Gastrocnemius medialis (tissue), 4 donors: Measurements from ENCODE around the gene RHBDL1. TPM values are rescaled to one million over a fixed set of nuclear protein-coding genes. Genes with fewer than 3 reads are reported as not detected.
A peak's percentile ranks its signal among the peaks of the same experiment; 100 is the strongest.

Experiments used
- ATAC-seq, 2 donors: fragments of 150-250 bp; one replicate each; pipeline ENCODE4 v1.9.1; 2016
- DNase-seq, 2 donors: peaks; one replicate each; pipeline ENCODE4 v3.0.0-alpha.2; 2019
- H3K27ac ChIP-seq, 4 donors: fragments of 200-600 bp; sonication (generic); 1 replicate in 1 of 4; 2 replicates in 3 of 4; pipeline ENCODE4 v1.5.1; 2016 to 2018; ENCODE audit warnings: mild to moderate bottlenecking in 2 of 4, moderate library complexity in 1 of 4
- H3K27me3 ChIP-seq, 3 donors: fragments of 200-600 bp; sonication (generic) in 2 of 3; 1 replicate in 1 of 3; 2 replicates in 2 of 3; pipeline versions ENCODE4 v1.5.1 to v1.6.0; 2016 to 2019; ENCODE audit warnings: mild to moderate bottlenecking in 1 of 3, moderate library complexity in 1 of 3
- H3K36me3 ChIP-seq, 2 donors: fragments of 200-600 bp; sonication (generic) in 1 of 2; one replicate each; pipeline ENCODE4 v1.5.1; 2017 to 2018
- H3K4me1 ChIP-seq, 2 donors: fragments of 200-600 bp; sonication (generic) in 1 of 2; one replicate each; pipeline ENCODE4 v1.5.1; 2016 to 2017; ENCODE audit warnings: mild to moderate bottlenecking in 2 of 2
- H3K4me3 ChIP-seq, 4 donors: fragments of 200-600 bp; sonication (generic) in 3 of 4; 1 replicate in 1 of 4; 2 replicates in 3 of 4; pipeline ENCODE4 v1.5.1; 2016 to 2019; ENCODE audit warnings: mild to moderate bottlenecking in 2 of 4
- H3K9me3 ChIP-seq, 3 donors: fragments of 200-600 bp; sonication (generic) in 2 of 3; 1 replicate in 1 of 3; 2 replicates in 2 of 3; pipeline ENCODE4 v1.5.1; 2016 to 2019
- POLR2A ChIP-seq, 2 donors: fragments of 450-650 bp; IDR thresholded peaks; one replicate each; pipeline ENCODE4 v1.6.1; 2017; ENCODE audit warnings: antibody characterized with exemption in 2 of 2, mild to moderate bottlenecking in 2 of 2, moderate library complexity in 2 of 2
- in situ Hi-C, 4 donors: fragments of 200-750 bp; cut with MboI; loops; one replicate each; pipeline versions ENCODE4 v1.15.0 to v1.8.0; 2017; ENCODE audit warnings: low sequenced_read_pairs in 4 of 4
- intact Hi-C: fragments of 100-400 bp; cut with DNase I; formaldehyde crosslinking; loops from one replicate; pipeline ENCODE4 v1.15.1; 2023; ENCODE audit warnings: low total_unique reads
- total RNA-seq, 4 donors: library from RNA; depleted of rRNA; stranded (reverse); fragments of >200 nt; gene quantifications; one replicate each; pipeline versions ENCODE4 v1.1.0 to v1.2.3, GENCODE V29; 2016
- TF ChIP-seq, protein P1 (sequence below), 5 experiments: fragments of 450-650 bp in 3 of 5; fragments of 200-600 bp in 2 of 5; sonication (generic) in 2 of 5; IDR thresholded peaks in 4 of 5; conservative IDR thresholded peaks in 1 of 5; 1 replicate in 4 of 5; 2 replicates in 1 of 5; pipeline ENCODE4 v1.5.1; 2016 to 2019; ENCODE audit warnings: antibody characterized with exemption in 5 of 5, mild to moderate bottlenecking in 3 of 5, moderate library complexity in 3 of 5

The RHBDL1 gene
- total RNA-seq, 4 donors from 2014 or later: 0.31 TPM; not detected in 3

DNA sequence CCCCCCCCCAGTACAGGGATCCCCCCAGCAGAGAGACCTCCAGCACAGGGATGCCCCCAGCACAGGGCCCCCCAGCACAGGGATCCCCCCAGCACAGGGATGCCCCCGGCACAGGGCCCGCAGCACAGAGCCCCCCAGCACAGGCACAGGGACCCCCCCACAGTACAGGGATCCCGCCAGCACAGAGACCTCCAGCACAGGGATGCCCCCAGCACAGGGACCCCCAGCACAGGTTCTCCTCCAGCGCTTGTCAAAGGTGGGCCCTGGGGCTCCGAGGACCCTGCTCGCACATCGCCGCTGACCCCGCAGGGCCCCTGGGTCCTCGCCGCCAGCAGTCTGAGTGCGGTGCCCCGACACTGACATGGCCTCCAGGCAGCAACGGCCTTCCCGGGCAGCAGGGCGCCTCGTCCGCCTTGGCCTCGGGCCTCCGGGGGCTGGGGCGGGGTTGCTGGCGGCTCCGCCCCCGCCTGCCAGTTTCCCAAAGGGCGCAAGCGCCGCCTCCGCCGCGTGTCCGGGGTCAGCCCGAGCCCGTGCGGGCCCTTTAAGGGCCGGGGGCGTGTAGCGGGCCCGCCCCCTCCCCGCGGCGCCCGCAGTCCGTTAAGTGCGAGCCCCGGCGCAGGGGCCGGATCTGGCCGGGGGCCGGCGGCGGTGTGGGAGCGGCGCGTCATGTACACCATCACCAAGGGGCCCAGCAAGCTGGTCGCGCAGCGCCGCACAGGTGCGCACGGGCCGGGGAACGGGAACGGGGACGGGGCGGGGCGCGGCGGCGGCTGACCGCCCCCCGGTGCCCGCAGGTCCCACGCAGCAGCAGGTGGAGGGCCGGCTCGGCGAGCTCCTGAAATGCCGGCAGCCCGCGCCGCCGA lies 33.9 kb upstream of the RHBDL1 start, which contains the start of gene MCRIP2:
Gene MCRIP2 (plus strand): TSS at position 503 of the 863 bp plus-strand sequence. CDS start 164 bp downstream, at position 667.
- in situ Hi-C loops: no loop called here
- TF ChIP-seq POLR2A (IDR thresholded peaks at IDR 0.05): peak; percentile 96 to 98
- TF ChIP-seq, protein P1, sequence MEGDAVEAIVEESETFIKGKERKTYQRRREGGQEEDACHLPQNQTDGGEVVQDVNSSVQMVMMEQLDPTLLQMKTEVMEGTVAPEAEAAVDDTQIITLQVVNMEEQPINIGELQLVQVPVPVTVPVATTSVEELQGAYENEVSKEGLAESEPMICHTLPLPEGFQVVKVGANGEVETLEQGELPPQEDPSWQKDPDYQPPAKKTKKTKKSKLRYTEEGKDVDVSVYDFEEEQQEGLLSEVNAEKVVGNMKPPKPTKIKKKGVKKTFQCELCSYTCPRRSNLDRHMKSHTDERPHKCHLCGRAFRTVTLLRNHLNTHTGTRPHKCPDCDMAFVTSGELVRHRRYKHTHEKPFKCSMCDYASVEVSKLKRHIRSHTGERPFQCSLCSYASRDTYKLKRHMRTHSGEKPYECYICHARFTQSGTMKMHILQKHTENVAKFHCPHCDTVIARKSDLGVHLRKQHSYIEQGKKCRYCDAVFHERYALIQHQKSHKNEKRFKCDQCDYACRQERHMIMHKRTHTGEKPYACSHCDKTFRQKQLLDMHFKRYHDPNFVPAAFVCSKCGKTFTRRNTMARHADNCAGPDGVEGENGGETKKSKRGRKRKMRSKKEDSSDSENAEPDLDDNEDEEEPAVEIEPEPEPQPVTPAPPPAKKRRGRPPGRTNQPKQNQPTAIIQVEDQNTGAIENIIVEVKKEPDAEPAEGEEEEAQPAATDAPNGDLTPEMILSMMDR (IDR thresholded peaks at IDR 0.05 in 4 of 5, conservative IDR thresholded peaks at IDR 0.05 in 1 of 5): peak in 1 of 5 experiments; percentile 15

DNA sequence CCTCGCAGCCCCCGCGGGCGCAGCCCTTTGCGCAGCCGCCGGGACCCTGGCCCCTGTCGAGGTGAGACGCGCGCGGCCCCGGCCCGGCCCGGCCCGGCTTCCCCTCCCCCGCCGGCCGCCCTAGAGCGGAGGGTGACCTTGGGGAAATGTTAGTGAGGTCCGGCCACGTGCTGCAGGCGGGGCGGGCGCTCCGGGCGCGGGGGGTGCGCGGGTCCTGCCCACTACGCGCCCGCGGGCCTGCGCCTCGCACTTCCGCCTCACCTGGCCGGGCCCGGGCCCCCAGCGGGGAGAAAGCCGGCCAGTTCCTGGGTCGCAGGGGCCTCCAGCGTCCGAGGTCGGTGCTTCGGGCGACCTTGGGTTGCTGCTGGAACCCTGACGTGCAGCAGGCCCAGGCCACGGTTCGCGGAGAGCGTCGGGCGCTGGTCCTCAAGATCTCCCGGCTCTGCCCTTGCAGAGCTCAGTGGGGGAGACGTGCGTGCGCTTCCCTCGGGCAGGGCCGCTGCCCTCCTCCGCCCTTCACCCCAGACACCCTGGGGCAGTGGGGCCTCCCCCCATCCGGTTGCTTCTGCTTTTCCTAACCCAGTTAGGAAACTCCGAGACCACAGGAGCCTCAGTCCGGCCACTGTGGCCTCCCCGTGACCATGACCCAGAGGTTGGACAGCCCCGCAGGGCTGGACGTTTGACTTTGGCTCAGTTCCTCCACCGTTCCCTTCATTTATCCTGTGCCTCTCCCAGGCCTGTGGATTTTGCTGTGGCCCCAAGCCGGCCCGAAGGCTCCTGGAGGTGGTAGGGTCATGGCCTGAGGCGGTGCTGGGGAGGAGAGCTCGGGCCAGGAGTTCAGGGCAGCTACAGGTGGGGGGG lies 33.1 kb upstream of the RHBDL1 start:
- peak in 1 of 2 donors; percentile 66 for TF ChIP-seq POLR2A (IDR thresholded peaks at IDR 0.05)
- TF ChIP-seq, protein P1 (IDR thresholded peaks at IDR 0.05 in 4 of 5, conservative IDR thresholded peaks at IDR 0.05 in 1 of 5): no peak
- DNase-seq: peak in 1 of 2 donors; percentile 76
- intact Hi-C loops: loop anchor here (10.0 kb wide), 1 partner anchor 408 kb away; the partner anchor contains the start of gene FAM234A

More for the DNA sequence above, 33.9 kb upstream of the RHBDL1 start, which contains the start of gene MCRIP2:
- ATAC-seq (peak; percentile 48 to 59), DNase-seq (peak; percentile 76 to 88)
- intact Hi-C loops: loop anchor here (10.0 kb wide), 1 partner anchor 407 kb away; the partner anchor contains the start of gene FAM234A
- peaks cover 30 to 51% of the 10 kb centered on the region in 2 donors for H3K4me1 ChIP-seq
- no peaks in the 10 kb centered on the region for H3K9me3 ChIP-seq
- no peaks in the 10 kb centered on the region for H3K36me3 ChIP-seq
- H3K27ac ChIP-seq: peak within 1 kb of the TSS; percentile 82 to 97 (median 92)
- peak within 1 kb of the TSS; percentile 55 to 81 (median 62) for H3K4me3 ChIP-seq
- no peaks in the 10 kb centered on the region for H3K27me3 ChIP-seq

DNA sequence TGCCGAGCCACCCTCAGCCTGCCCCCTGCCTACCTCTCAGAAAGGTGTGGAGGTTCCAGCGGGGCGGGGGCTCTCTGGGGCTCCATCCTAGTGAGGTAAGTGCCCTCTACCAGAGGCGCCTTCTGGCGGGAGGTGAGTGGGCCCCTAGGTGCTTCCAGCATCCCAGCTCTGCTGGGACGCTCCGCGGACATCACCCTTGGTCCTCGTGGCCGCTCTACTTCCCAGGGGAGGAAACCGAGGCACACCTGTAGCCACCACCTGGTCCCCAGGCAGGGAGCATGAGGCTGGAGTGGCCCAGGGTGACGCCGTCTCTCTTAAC lies 32.5 kb upstream of the RHBDL1 start:
- TF ChIP-seq POLR2A (IDR thresholded peaks at IDR 0.05): no peak
- TF ChIP-seq, protein P1 (IDR thresholded peaks at IDR 0.05 in 4 of 5, conservative IDR thresholded peaks at IDR 0.05 in 1 of 5): no peak
- Histone ChIP-seq H3K27ac (peak overlapping the region; percentile 82 to 97 (median 92)), H3K36me3 (no peaks in the 10 kb centered on the region), H3K4me1 (peaks cover 35 to 57% of the 10 kb centered on the region in 2 donors), H3K9me3 (no peaks in the 10 kb centered on the region), H3K27me3 (no peaks in the 10 kb centered on the region), H3K4me3 (peak overlapping the region; percentile 55 to 81 (median 62))
- intact Hi-C loops: loop anchor here (10.0 kb wide), 1 partner anchor 408 kb away; the partner anchor contains the start of gene FAM234A
- in situ Hi-C loops: no loop called here
- ATAC-seq (no peak), DNase-seq (no peak)

More for the DNA sequence above, 33.1 kb upstream of the RHBDL1 start:
- Histone ChIP-seq H3K4me3 (peak overlapping the region; percentile 55 to 81 (median 62)), H3K27ac (peak overlapping the region; percentile 82 to 97 (median 92)), H3K27me3 (no peaks in the 10 kb centered on the region), H3K4me1 (peaks cover 35 to 57% of the 10 kb centered on the region in 2 donors), H3K9me3 (no peaks in the 10 kb centered on the region), H3K36me3 (no peaks in the 10 kb centered on the region)
- in situ Hi-C loops: no loop called here
- peak; percentile 65 to 66 for ATAC-seq

DNA sequence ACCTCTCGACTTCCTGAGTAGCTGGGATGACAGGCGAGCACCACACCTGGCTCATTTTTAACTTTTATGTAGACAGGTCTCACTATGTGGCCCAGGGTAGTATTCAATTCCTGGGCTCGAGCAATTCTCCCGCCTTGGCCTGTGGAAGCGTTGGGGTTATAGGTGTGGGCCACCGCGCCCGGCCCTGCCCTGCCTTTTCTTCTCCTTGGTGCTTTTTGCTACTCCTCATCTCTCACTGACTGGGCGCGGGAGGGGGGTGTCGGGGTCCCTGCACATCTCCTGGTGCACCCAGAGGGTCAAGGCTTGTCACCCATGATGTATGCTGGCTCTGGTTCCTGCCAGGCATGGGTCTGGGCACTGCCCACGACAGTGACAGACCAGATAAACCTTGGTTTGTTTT lies 30.9 kb upstream of the RHBDL1 start:
- H3K27ac ChIP-seq: peak overlapping the region; percentile 87 to 97 (median 96)
- in situ Hi-C loops: no loop called here

More for the DNA sequence above, 30.9 kb upstream of the RHBDL1 start:
- no peaks in the 10 kb centered on the region for H3K9me3 ChIP-seq
- no peak for TF ChIP-seq POLR2A (IDR thresholded peaks at IDR 0.05)
- TF ChIP-seq, protein P1 (IDR thresholded peaks at IDR 0.05 in 4 of 5, conservative IDR thresholded peaks at IDR 0.05 in 1 of 5): no peak
- no peak for DNase-seq
- H3K27me3 ChIP-seq: no peaks in the 10 kb centered on the region
- no peak for ATAC-seq
- no peaks in the 10 kb centered on the region for H3K36me3 ChIP-seq
- intact Hi-C loops: loop anchor here (10.0 kb wide), 1 partner anchor 410 kb away; the partner anchor contains the start of gene FAM234A
- no peak overlapping the region for H3K4me3 ChIP-seq
- peaks cover 40 to 61% of the 10 kb centered on the region in 2 donors for H3K4me1 ChIP-seq
